Measurements from ENCODE around the gene SNX15. TPM values are rescaled to one million over a fixed set of nuclear protein-coding genes. Genes with fewer than 3 reads are reported as not detected.

The SNX15 gene
- 11.9 and 13.4 TPM in 2 replicates for total RNA-seq

DNA sequence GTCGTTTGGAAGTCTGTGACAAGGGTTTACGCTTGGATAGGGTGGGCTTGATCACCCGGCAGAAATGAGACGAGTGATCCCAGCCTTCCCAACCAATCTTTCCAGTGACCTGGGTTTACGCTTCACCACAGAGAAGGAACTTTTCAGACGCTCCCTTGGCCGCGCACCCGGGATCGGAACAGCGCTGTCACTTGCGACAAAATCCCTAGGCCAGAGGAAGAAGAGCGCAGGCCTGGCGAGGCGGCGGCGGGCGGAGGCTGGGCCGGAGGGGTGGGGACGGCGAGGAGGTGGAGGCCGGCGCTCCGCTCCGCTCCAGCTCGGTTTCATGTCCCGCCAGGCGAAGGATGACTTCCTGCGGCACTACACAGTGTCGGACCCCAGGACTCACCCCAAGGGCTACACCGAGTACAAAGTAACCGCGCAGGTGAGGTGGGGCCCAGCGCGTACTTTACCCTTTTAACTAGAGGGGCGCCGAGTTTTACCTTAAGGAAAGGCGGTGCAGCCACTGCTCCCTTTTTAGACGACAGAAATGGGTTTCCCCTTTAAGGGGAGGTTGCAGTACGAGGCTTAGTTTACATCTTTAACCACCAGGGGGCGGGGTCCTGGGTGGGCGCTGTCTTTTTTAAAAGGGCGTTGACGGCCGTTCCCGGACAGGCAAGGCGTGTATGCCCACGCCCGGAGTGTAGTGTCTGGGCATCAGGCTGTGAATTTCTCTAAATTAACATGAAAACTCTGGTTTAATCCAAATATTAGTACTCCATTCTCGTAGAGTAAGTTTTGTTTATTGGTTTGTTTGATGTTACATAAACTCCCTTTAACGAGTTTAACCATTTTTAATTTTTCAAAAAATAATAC lies at the start of gene SNX15:
TSS of gene SNX15 (plus strand) at position 227 of the 855 bp plus-strand sequence. CDS start at position 326, 99 bp downstream.

GRCh38 chr11:64996710-64997380 lies 30.4 kb upstream of the SNX15 start, which contains the start of gene BATF2:
BATF2 (minus strand) TSS chr11:64996971; CDS start chr11:64996914, 57 bp downstream.

GRCh38 chr11:65013888-65014725 lies 13.1 kb upstream of the SNX15 start, which contains the start of gene ARL2:
ARL2 (plus strand) TSS chr11:65014160; CDS start chr11:65014208, 48 bp downstream.

DNA sequence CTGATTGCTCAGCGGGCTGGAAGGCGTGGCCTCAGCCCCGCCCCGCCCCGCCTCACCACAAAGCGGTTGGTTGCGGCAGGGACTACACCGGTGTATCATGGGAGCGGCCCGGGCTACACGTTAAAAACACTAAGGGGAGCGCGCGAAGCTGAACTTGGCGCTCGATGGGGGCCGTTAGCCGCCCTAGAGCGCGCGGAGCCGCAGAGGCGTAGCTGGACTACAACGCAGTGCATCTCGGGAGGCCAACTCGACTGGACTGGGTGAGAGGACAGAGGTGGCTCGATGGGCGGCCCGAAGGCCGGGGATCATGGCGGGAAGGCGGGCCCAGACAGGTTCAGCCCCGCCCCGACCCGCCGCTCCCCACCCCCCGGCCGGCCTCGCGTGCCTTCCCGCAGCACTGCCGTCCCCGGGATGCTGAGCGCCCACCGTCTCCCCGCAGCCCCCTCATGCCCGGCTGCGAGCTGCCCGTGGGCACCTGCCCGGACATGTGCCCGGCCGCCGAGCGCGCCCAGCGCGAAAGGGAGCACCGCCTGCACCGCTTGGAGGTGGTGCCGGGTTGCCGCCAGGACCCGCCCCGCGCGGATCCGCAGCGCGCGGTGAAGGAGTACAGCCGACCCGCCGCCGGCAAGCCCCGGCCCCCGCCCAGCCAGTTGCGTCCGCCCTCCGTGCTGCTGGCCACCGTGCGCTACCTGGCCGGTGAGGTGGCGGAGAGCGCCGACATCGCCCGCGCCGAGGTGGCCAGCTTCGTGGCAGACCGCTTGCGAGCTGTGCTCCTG lies 13.8 kb downstream of the SNX15 start, which contains the start of gene SAC3D1:
TSS of gene SAC3D1 (plus strand) at position 364 of the 776 bp plus-strand sequence. CDS start at position 447, 83 bp downstream.

DNA sequence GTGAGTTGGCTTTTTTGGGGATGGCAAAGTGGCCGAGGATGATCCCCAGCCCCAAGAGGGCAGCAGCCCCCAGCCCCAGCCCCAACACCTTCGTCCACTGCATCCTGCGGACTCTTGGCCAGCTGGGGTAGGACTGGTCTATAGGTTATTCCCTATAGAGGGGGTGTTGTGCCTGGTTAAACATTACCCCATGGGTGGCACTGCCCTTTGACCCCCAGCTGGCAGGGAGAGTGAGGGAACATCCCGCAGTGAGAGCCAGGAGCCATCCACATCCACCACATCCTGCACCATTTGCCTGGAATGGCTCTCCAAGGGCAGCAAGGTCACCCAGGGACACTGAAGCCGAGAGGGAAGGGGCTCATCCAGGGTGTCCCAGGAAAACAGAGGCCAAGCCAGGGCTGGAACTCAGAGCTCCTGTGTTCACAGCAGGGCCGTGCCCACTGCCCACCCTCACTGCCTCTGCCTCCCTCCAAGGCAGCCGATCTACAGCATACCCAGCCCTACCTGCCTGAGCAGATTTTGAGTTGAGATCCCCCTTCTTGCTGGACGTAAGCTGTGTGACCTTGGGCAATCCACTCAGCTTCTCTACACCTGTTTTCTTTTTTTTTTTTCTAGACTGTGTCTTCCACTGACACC lies 31.3 kb downstream of the SNX15 start, which contains the start of gene NAALADL1:
TSS of gene NAALADL1 (minus strand) at position 135 of the 636 bp plus-strand sequence. CDS start at position 103, 32 bp downstream.

GRCh38 chr11:65083834-65084597 lies 56.8 kb downstream of the SNX15 start, which contains the start of the genes CDCA5 and ZFPL1:
CDCA5 (minus strand) TSS chr11:65084040; CDS start chr11:65083978, 62 bp downstream.
ZFPL1 (plus strand) TSS chr11:65084222; CDS start chr11:65084699, 477 bp downstream.

Small RNA genes lying within 50 kb of the gene (small RNA-seq; reads per million reads assigned to genes)
- not detected for gene MIR6879
- not detected for gene SNX15

Other genes starting within 250 kb of the SNX15 start
- gene SF1, start 248.9 kb upstream of the SNX15 start, total RNA-seq, result 110 and 117 TPM in 2 replicates
- 12.3 and 13.3 TPM in 2 replicates for gene MAP4K2, start 224.2 kb upstream of the SNX15 start, total RNA-seq
- gene MEN1, start 216.9 kb upstream of the SNX15 start, total RNA-seq, result 12.3 and 12.5 TPM in 2 replicates
- under 0.01 TPM in 2 replicates for gene CDC42BPG, start 182.8 kb upstream of the SNX15 start, total RNA-seq
- gene EHD1, start 148.8 kb upstream of the SNX15 start, total RNA-seq, result 72.4 and 90.2 TPM in 2 replicates
- gene ATG2A, start 110.2 kb upstream of the SNX15 start, total RNA-seq, result 15.3 and 15.4 TPM in 2 replicates
- 8.2 TPM in 2 replicates for gene PPP2R5B, start 102.8 kb upstream of the SNX15 start, total RNA-seq
- not detected in 2 replicates for gene GPHA2, start 91.5 kb upstream of the SNX15 start, total RNA-seq
- gene MAJIN, start 55.3 kb upstream of the SNX15 start, total RNA-seq, result not detected in 2 replicates
- 0.39 and 1.4 TPM in 2 replicates for gene BATF2, start 30.5 kb upstream of the SNX15 start, total RNA-seq
- gene ARL2, start 13.3 kb upstream of the SNX15 start, total RNA-seq, result 74.2 and 76.9 TPM in 2 replicates
- 5.9 and 7.7 TPM in 2 replicates for gene SAC3D1, start 13.8 kb downstream of the SNX15 start, total RNA-seq
- 18.5 and 25.1 TPM in 2 replicates for gene NAALADL1, start 31.1 kb downstream of the SNX15 start, total RNA-seq
- 5.4 and 7.7 TPM in 2 replicates for gene CDCA5, start 56.6 kb downstream of the SNX15 start, total RNA-seq
- 35.1 and 40.6 TPM in 2 replicates for gene ZFPL1, start 56.8 kb downstream of the SNX15 start, total RNA-seq
- 123 and 217 TPM in 2 replicates for gene VPS51, start 68.8 kb downstream of the SNX15 start, total RNA-seq
- gene TM7SF2, start 84.4 kb downstream of the SNX15 start, total RNA-seq, result 4.2 and 8.5 TPM in 2 replicates
- gene ZNHIT2, start 90.3 kb downstream of the SNX15 start, total RNA-seq, result 8.9 and 9.5 TPM in 2 replicates
- 154 and 175 TPM in 2 replicates for gene FAU, start 94.7 kb downstream of the SNX15 start, total RNA-seq
- gene MRPL49, start 94.9 kb downstream of the SNX15 start, total RNA-seq, result 35.1 and 39.6 TPM in 2 replicates
- gene SYVN1, start 107.1 kb downstream of the SNX15 start, total RNA-seq, result 14.2 and 15.9 TPM in 2 replicates
- not detected in 2 replicates for gene SPDYC, start 142.8 kb downstream of the SNX15 start, total RNA-seq
- gene CAPN1, start 154.5 kb downstream of the SNX15 start, total RNA-seq, result 82.6 and 111 TPM in 2 replicates
- gene POLA2, start 234.5 kb downstream of the SNX15 start, total RNA-seq, result 6.0 and 6.8 TPM in 2 replicates